Measurements from ENCODE around the gene CACTIN.

The CACTIN gene

DNA sequence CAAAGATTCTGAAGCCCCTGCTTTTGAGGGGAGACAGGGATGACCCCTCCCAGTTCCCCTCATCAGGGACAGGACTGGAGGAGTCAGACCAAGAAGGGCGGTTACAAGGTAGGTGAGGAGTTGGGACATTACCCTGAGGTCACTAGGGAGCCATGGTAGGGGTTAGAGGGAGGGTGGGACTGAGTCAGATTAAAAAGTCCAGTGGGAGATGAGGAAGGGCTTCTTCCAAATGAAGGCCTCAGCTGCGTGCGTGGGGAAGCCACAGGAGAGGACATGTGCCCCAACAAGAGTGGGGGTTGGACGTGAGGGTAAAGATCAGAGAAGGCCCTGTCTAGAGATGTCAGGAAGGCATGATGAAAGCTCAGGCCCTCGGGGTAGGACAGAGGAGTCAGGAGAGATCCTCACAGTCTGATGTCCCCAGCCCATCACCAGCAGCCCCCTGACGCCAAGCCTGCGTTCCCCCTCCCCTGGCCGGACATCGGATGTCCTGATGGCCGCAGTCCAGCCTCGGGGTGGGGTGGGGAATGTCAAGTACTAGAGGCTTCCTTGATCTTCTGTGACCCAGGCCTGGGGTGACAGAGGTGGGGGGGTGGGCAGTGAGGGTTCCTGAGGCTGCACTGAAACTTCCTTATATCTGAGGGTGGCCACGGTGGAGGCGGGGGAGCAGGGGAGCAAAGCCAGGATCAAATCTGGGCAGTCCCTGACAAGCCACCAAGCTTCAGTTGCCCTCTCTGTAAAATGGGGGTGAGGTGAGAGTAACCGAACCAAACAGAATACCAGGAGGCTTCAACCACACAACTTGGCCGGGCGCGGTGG is 62.7 kb downstream of the CACTIN start:
- no peak for DNase-seq (ENCODE audit: low read depth)
- no peak overlapping the region for H3K4me3 ChIP-seq (ENCODE audit: control insufficient read depth, low read depth, low read length)
- TF ChIP-seq, protein P1, sequence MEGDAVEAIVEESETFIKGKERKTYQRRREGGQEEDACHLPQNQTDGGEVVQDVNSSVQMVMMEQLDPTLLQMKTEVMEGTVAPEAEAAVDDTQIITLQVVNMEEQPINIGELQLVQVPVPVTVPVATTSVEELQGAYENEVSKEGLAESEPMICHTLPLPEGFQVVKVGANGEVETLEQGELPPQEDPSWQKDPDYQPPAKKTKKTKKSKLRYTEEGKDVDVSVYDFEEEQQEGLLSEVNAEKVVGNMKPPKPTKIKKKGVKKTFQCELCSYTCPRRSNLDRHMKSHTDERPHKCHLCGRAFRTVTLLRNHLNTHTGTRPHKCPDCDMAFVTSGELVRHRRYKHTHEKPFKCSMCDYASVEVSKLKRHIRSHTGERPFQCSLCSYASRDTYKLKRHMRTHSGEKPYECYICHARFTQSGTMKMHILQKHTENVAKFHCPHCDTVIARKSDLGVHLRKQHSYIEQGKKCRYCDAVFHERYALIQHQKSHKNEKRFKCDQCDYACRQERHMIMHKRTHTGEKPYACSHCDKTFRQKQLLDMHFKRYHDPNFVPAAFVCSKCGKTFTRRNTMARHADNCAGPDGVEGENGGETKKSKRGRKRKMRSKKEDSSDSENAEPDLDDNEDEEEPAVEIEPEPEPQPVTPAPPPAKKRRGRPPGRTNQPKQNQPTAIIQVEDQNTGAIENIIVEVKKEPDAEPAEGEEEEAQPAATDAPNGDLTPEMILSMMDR (conservative IDR thresholded peaks at IDR 0.05; ENCODE audit: control insufficient read depth, insufficient read depth, low read depth, low read length), result no peak

Data from fibroblast of mammary gland (primary cell).